Right lobe of liver (tissue), 6 donors: Measurements from ENCODE around the gene UEVLD. TPM values are rescaled to one million over a fixed set of nuclear protein-coding genes. Genes with fewer than 3 reads are reported as not detected.
A peak's percentile ranks its signal among the peaks of the same experiment; 100 is the strongest.

Source experiments
- ATAC-seq, 4 donors: fragments of 200-7000 bp; cut with Tn5 transposase; one replicate each; pipeline ENCODE4 v1.9.1; 2020; ENCODE audit warnings: mild to moderate bottlenecking in 4 of 4, moderate library complexity in 4 of 4
- DNase-seq, 3 donors: peaks; one replicate each; pipeline ENCODE4 v3.0.0-alpha.2; 2020
- H3K27ac ChIP-seq, 3 donors: fragments of 200-600 bp; one replicate each; pipeline ENCODE4 v1.8.0; 2022
- H3K27me3 ChIP-seq, 2 donors: fragments of 200-600 bp; one replicate each; pipeline ENCODE4 v1.8.0; 2022
- H3K36me3 ChIP-seq, 4 donors: fragments of 200-600 bp; sonication (generic) in 1 of 4; one replicate each; pipeline versions ENCODE4 v1.5.1 to v1.8.0; 2017 to 2022; ENCODE audit warnings: control low read depth in 1 of 4
- H3K4me1 ChIP-seq, 4 donors: fragments of 200-600 bp; sonication (generic) in 1 of 4; one replicate each; pipeline versions ENCODE4 v1.5.1 to v1.8.0; 2017 to 2022; ENCODE audit warnings: control low read depth in 1 of 4
- H3K4me3 ChIP-seq, 3 donors: fragments of 200-600 bp; one replicate each; pipeline ENCODE4 v1.8.0; 2022
- H3K9me3 ChIP-seq, 4 donors: fragments of 200-600 bp; sonication (generic) in 1 of 4; one replicate each; pipeline versions ENCODE4 v1.5.1 to v1.8.0; 2017 to 2022; ENCODE audit warnings: control low read depth in 1 of 4
- POLR2A ChIP-seq: fragments of 450-650 bp; IDR thresholded peaks from one replicate; pipeline ENCODE4 v1.6.1; 2017; ENCODE audit warnings: antibody characterized with exemption, mild to moderate bottlenecking
- WGBS: methylation state at CpG from one replicate; pipeline ENCODE4 v1.1.6; 2018; ENCODE audit warnings: low coverage, low lambda C conversion rate; ENCODE audit not compliant: insufficient coverage; ENCODE audit errors: missing lambda C conversion rate; 5-methylcytosine and 5-hydroxymethylcytosine counted together
- intact Hi-C, 2 donors: fragments of 100-400 bp; cut with DNase I; formaldehyde crosslinking; loops; one replicate each; pipeline versions ENCODE4 v1.11.2 to v1.14.1; 2022
- total RNA-seq, 6 experiments: library from RNA; depleted of rRNA in 2 of 6; stranded (reverse); fragments of >200 nt in 2 of 6; fragmentation: NEBNext Ultra II Directional in 3 of 6; extraction: Animal tissue kit (Norgen Biotek cat#: 25700) in 3 of 6; gene quantifications; one replicate each; pipeline versions ENCODE4 v1.1.0 to v1.2.4, GENCODE V29; 2016 to 2023
- TF ChIP-seq, protein P1 (sequence below), 4 donors: fragments of 200-600 bp in 3 of 4; fragments of 450-650 bp in 1 of 4; IDR thresholded peaks; one replicate each; pipeline versions ENCODE4 v1.5.1 to v1.8.0; 2016 to 2022; ENCODE audit warnings: antibody characterized with exemption in 4 of 4, mild to moderate bottlenecking in 2 of 4
- donor health status: DM: no; HTN: yes; CAD: no.
- donor health status: DM: no; HTN: no; CAD: no.
- donor health status: DM: no; HTN: no; CAD: no.
- donor health status: DM: no; HTN: yes; CAD: no.
- donor health status: DM: no; HTN: yes; CAD: no.

The UEVLD gene
- total RNA-seq, 6 experiments from 2014 or later, result 9.5 to 18.1 (median 9.9) TPM

DNA sequence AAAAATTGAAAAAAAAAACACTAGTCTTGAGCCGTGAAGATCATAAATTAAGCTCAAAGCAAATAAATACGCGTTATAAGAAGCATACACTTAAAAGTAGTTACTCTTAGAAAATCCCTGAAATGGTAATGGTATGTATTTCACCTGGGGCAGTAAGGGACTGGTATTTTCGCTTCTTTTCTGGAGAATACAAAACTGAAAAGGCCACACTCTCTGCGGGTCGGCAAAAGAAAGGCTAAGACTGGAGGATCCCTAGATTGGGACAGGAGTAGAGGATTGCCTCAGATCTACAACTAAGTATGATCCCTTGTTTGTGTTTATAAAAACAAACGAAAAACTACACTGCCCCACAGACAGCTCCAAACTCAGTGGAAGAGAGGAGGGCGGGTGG is 62.4 kb downstream of the UEVLD start:
- ATAC-seq (no peak), DNase-seq (no peak)
- Histone ChIP-seq H3K27me3 (no peaks in the 10 kb centered on the region), H3K4me3 (peak overlapping the region; percentile 86 to 94 (median 91)), H3K4me1 (peaks cover 0 to 25% (median 9%) of the 10 kb centered on the region in 4 donors), H3K36me3 (no peaks in the 10 kb centered on the region), H3K9me3 (no peaks in the 10 kb centered on the region), H3K27ac (peak overlapping the region; percentile 92 to 96 (median 95))
- intact Hi-C loops, result no loop called here
- 0% methylated on average over 8 of the region's 8 CpGs for WGBS
- TF ChIP-seq, protein P1, sequence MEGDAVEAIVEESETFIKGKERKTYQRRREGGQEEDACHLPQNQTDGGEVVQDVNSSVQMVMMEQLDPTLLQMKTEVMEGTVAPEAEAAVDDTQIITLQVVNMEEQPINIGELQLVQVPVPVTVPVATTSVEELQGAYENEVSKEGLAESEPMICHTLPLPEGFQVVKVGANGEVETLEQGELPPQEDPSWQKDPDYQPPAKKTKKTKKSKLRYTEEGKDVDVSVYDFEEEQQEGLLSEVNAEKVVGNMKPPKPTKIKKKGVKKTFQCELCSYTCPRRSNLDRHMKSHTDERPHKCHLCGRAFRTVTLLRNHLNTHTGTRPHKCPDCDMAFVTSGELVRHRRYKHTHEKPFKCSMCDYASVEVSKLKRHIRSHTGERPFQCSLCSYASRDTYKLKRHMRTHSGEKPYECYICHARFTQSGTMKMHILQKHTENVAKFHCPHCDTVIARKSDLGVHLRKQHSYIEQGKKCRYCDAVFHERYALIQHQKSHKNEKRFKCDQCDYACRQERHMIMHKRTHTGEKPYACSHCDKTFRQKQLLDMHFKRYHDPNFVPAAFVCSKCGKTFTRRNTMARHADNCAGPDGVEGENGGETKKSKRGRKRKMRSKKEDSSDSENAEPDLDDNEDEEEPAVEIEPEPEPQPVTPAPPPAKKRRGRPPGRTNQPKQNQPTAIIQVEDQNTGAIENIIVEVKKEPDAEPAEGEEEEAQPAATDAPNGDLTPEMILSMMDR (IDR thresholded peaks at IDR 0.05), result no peak
- no peak for TF ChIP-seq POLR2A

DNA sequence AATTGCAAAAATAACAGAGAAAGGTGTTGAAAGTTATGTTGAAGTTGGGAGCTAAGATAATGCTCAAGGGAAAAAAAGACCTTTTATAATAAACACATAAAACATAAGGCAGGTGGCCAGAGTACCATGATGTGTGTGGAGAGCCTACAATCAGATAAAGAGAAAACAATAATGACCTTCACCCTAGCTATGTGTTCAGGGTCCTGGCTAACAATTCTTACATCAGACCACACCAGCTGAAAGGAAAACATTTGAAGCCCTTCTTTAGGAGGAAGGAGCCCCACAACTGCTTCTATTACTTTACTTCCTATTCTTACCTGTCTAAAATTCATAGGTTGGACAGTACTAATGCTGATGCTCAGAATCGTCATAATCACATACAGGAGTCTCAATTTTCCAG is 64.3 kb downstream of the UEVLD start:
- no peak overlapping the region for H3K27ac ChIP-seq
- DNase-seq (no peak), ATAC-seq (no peak)
- 71% methylated on average over 1 of the region's 1 CpG for WGBS
- H3K4me3 ChIP-seq, result no peak overlapping the region
- intact Hi-C loops, result no loop called here
- TF ChIP-seq POLR2A, result no peak
- TF ChIP-seq, protein P1 (IDR thresholded peaks at IDR 0.05), result no peak
- no peaks in the 10 kb centered on the region for H3K27me3 ChIP-seq
- H3K4me1 ChIP-seq, result peaks cover 0 to 25% (median 9%) of the 10 kb centered on the region in 4 donors
- H3K36me3 ChIP-seq, result no peaks in the 10 kb centered on the region
- no peaks in the 10 kb centered on the region for H3K9me3 ChIP-seq

DNA sequence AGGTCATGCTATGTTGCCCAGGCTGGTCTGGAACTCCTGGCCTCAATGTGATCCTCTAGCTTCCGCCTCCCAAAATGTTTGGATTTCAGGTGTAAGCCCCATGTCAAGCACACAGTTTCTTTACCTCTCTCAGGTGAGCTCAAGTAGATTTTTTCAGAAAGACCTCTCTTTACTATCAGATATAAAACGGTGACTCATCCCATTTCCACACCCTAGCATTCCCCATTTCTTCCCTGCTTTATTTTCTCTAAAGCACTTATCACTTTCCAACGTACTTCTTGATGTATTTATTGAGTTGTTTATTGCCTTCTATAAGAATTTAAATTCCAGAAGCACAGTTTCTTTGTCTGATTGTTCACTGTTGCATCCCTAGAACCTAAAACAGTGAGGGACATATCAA is 65.5 kb downstream of the UEVLD start:
- no peak for DNase-seq
- Histone ChIP-seq H3K27ac (no peak overlapping the region), H3K4me1 (peaks cover 0 to 25% (median 9%) of the 10 kb centered on the region in 4 donors), H3K36me3 (no peaks in the 10 kb centered on the region), H3K9me3 (no peaks in the 10 kb centered on the region), H3K27me3 (no peaks in the 10 kb centered on the region), H3K4me3 (no peak overlapping the region)
- intact Hi-C loops, result no loop called here
- no peak for TF ChIP-seq POLR2A
- TF ChIP-seq, protein P1 (IDR thresholded peaks at IDR 0.05), result no peak
- WGBS, result 80% methylated on average over 3 of the region's 3 CpGs
- no peak for ATAC-seq

DNA sequence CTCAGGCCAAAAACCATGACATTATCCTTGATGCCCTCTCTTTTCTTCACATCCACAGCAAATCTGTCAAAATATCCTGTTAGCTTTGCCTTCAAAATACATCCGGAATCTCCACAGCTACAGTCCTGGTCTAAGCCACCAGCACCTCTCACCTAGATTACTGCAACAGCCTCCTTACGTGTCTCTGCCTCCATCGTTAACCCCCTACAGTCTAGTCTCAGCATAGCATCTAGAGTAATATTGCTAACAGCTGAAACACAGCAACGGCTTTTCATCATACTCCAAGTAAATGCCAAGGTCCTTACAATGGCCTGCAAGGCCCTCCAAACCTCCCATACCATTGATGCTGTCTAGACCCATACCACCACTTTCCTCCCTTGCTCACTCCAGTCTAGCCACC is 66.1 kb downstream of the UEVLD start:
- Histone ChIP-seq H3K4me1 (peaks cover 0 to 18% (median 9%) of the 10 kb centered on the region in 4 donors), H3K27ac (no peak overlapping the region), H3K4me3 (no peak overlapping the region), H3K27me3 (no peaks in the 10 kb centered on the region), H3K9me3 (no peaks in the 10 kb centered on the region), H3K36me3 (peaks cover 0 to 3% (median 0%) of the 10 kb centered on the region in 4 donors)
- TF ChIP-seq POLR2A, result no peak
- TF ChIP-seq, protein P1 (IDR thresholded peaks at IDR 0.05), result no peak
- ATAC-seq (no peak), DNase-seq (no peak)
- WGBS, result 69% methylated on average over 4 of the region's 4 CpGs
- intact Hi-C loops, result no loop called here

DNA sequence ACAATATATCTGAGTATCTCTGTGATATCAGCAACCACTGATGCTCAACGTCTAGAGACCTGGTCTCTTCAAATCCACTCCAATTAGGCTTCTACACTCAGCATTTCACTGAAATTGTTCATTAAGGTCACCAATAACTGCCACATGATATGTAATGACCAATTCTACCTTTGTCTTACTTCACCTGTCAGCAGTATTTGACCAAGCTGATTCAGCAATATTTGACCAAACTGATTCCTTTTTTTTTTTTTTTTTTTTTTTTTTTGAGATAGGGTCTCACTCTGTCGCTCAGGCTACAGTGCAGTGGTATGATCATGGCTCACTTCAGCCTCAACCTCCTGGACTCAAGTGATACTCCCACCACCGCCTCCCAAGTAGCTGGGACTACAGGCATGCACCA is 67.4 kb downstream of the UEVLD start:
- H3K36me3 ChIP-seq, result peaks cover 0 to 3% (median 0%) of the 10 kb centered on the region in 4 donors
- ATAC-seq (no peak), DNase-seq (no peak)
- no peaks in the 10 kb centered on the region for H3K27me3 ChIP-seq
- H3K4me3 ChIP-seq, result no peak overlapping the region
- no peaks in the 10 kb centered on the region for H3K9me3 ChIP-seq
- no peak for TF ChIP-seq POLR2A
- H3K27ac ChIP-seq, result no peak overlapping the region
- 100% methylated on average over 2 of the region's 3 CpGs for WGBS
- peaks cover 0 to 16% (median 9%) of the 10 kb centered on the region in 4 donors for H3K4me1 ChIP-seq
- intact Hi-C loops, result no loop called here
